ENCODE data around the gene SAMHD1.
"Not testable (repeated sequence)": the region's sequence is repeated elsewhere in the genome, so short reads cannot be mapped to it uniquely, and the experiment has no call there.

The SAMHD1 gene

DNA sequence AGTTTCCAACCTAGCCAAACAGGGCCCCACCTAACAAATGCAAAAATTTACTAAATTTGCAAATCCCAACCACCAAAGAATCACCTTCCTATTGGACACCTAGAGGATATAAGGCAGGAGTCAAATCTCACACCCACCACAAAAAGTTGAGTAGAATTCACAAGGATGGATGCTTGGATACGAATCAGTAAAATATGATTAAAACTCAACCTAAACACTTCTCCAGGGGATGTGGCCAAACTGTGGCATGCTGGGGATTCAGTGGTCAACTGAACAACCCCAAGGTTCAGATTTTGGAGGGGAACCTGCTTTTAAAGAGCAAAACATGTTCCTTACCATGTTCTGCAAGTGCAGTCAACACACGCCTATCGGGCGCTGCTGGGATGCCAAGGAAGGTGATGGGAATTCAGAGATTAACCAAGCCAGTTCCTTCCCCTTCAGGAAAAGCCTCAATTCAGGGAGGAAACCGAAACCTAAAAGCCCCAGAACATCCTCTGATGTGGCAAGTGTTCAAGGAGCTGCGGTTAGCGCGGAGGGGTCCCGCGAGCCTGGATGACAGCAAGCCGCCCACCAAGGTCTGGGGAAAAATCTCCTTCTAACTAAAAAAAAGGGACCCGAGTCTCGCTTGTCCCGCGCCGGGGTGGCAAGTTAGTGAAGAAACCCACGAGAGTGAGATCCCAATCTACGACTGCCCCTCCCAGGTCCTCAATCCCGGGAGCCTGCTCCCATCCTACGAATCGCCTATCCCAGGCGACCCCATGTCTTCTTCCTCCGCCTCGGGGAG lies 902 bp downstream of the SAMHD1 start:
- H3K27ac ChIP-seq, result peak overlapping the region; percentile 90
- TF ChIP-seq, protein P1, sequence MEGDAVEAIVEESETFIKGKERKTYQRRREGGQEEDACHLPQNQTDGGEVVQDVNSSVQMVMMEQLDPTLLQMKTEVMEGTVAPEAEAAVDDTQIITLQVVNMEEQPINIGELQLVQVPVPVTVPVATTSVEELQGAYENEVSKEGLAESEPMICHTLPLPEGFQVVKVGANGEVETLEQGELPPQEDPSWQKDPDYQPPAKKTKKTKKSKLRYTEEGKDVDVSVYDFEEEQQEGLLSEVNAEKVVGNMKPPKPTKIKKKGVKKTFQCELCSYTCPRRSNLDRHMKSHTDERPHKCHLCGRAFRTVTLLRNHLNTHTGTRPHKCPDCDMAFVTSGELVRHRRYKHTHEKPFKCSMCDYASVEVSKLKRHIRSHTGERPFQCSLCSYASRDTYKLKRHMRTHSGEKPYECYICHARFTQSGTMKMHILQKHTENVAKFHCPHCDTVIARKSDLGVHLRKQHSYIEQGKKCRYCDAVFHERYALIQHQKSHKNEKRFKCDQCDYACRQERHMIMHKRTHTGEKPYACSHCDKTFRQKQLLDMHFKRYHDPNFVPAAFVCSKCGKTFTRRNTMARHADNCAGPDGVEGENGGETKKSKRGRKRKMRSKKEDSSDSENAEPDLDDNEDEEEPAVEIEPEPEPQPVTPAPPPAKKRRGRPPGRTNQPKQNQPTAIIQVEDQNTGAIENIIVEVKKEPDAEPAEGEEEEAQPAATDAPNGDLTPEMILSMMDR (conservative IDR thresholded peaks at IDR 0.05), result no peak; the same call in 1 of the 2 replicates

DNA sequence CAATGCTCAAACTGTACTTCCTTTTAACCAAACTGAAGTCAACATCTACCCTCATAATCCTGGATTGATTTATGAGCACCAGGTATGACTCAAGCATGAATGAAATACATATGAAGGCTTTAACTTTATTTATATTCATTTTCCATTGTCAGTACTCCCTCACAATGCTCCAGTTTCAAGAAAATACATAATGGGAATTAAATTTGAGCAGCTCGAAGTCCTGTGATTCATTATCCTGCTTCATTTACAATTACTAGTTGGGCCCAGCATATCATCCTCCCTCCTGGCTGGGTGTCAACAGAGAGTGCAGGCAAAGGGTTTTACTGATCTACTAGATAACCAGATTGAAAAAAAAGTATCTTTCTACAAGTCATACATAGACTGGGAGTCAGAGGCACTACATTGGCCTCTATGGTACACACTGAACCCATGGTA lies 10.1 kb downstream of the SAMHD1 start:
- TF ChIP-seq, protein P1 (conservative IDR thresholded peaks at IDR 0.05), result no peak

DNA sequence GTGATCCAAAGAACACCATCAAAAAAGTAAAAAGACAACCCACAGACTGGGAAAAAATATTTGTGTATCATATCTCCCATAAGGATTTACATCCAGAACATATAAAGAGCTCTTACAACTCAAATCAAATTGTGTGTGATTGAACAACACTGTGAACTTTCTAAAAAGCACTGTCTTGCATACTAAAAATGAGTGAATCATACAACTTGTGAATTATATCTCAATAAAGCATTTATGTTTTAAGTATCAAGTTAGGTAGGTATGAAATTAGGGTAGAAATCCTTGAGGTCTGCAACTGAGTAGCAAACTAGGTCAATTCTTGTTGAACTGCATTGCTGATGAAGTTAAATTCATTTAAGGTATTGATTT lies 14.1 kb downstream of the SAMHD1 start:
- TF ChIP-seq, protein P1 (conservative IDR thresholded peaks at IDR 0.05), result no peak
- H3K27ac ChIP-seq, result no peak overlapping the region

More for the DNA sequence above, 10.1 kb downstream of the SAMHD1 start:
- no peak overlapping the region for H3K27ac ChIP-seq

DNA sequence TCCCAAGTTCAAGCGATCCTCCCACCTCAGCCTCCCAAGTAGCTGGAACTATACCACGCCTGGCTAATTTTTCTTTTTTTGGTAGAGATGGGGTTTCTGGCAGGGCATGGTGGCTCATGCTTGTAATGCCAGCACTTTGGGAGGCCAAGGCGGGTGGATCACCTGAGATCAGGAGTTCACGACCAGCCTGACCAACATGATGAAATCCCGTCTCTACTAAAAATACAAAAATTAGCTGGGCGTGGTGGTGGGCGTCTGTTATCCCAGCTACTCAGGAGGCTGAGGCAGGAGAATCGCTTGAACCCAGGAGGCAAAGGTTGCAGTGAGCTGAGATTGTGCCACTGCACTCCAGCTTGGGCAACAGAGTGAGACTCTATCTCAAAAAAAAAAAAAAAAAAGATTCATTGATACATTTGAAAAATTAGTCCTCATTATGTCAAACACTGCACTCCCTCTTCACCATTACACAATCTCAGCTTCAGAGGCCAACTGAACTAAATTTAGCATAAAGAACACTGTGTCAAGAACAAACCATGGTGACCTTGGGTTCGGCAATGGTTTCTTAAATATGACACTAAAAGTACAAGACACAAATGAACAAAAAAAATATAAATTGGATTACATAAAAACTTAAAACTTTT lies 14.6 kb downstream of the SAMHD1 start:
- not testable (repeated sequence) for H3K27ac ChIP-seq

- H3K27ac ChIP-seq, result no peak overlapping the region
- TF ChIP-seq, protein P1 (conservative IDR thresholded peaks at IDR 0.05), result no peak
Measured at GRCh38 chr20:36936341-36936740, 15.2 kb downstream of the SAMHD1 start.

GRCh38 chr20:36933571-36933970 lies 17.9 kb downstream of the SAMHD1 start:
- H3K27ac ChIP-seq, result not testable (repeated sequence)

- H3K27ac ChIP-seq, result no peak overlapping the region
- TF ChIP-seq, protein P1 (conservative IDR thresholded peaks at IDR 0.05), result no peak
Measured at GRCh38 chr20:36932476-36933426, 18.8 kb downstream of the SAMHD1 start.

GRCh38 chr20:36932067-36932466 lies 19.4 kb downstream of the SAMHD1 start:
- H3K27ac ChIP-seq, result not testable (repeated sequence)
